PC-3 (cell line): ENCODE data around the gene PPIA. TPM values are rescaled to one million over a fixed set of nuclear protein-coding genes. Genes with fewer than 3 reads are reported as not detected.

Source experiments
- ATAC-seq: fragments of 200-7000 bp; cut with Tn5 transposase; 2 replicates; pipeline ENCODE4 v1.9.1; 2020; ENCODE audit warnings: mild to moderate bottlenecking, moderate library complexity
- BruUV-seq: library from RNA; stranded (reverse); fragments of 400-500 nt; replicated peaks from 2 replicates; lab custom pipeline; 2021; lab: Mats Ljungman, UMichigan
- CTCF ChIA-PET: fragments of 300-600 bp; sonication (Branson Sonifier 250); formaldehyde crosslinking; loops from one replicate; lab custom pipeline; 2022; ENCODE audit warnings: antibody characterized with exemption; lab: Charles Lee
- POLR2A ChIA-PET: fragments of 300-600 bp; sonication (Branson Sonifier 250); formaldehyde crosslinking; loops from one replicate; lab custom pipeline; 2022; ENCODE audit warnings: antibody characterized with exemption; ENCODE audit not compliant: unreplicated experiment; lab: Charles Lee
- DNase-seq: peaks from one replicate; pipeline ENCODE4 v3.0.0-alpha.2; 2015
- H2AFZ ChIP-seq: fragments of 300-600 bp; sonication (generic); 2 replicates; pipeline ENCODE4 v1.6.0; 2016; ENCODE audit warnings: antibody characterized with exemption, low read length
- H3F3A ChIP-seq: fragments of 300-600 bp; sonication (generic); one replicate; pipeline ENCODE4 v1.6.0; 2017; ENCODE audit warnings: antibody characterized with exemption, low read length, control low read depth, mild to moderate bottlenecking; ENCODE audit not compliant: unreplicated experiment
- H3K27ac ChIP-seq: fragments of 300-600 bp; sonication (generic); 2 replicates; pipeline ENCODE4 v1.5.1; 2016; ENCODE audit warnings: mild to moderate bottlenecking, low read length
- H3K27me3 ChIP-seq: fragments of 300-600 bp; sonication (generic); 2 replicates; pipeline ENCODE4 v1.6.1; 2016; ENCODE audit warnings: low read length, mixed read lengths
- H3K36me3 ChIP-seq: fragments of 300-600 bp; sonication (generic); 2 replicates; pipeline ENCODE4 v1.6.1; 2016; ENCODE audit warnings: low read depth, mixed run types, low read length, mixed read lengths
- H3K4me1 ChIP-seq: fragments of 300-600 bp; sonication (generic); 2 replicates; pipeline ENCODE4 v1.5.1; 2016; ENCODE audit warnings: low read length; ENCODE audit not compliant: insufficient read depth
- H3K4me2 ChIP-seq: fragments of 300-600 bp; sonication (generic); 2 replicates; pipeline ENCODE4 v1.6.0; 2016; ENCODE audit warnings: low read length
- H3K4me3 ChIP-seq: fragments of 300-600 bp; sonication (generic); 2 replicates; pipeline ENCODE4 v1.5.1; 2016; ENCODE audit warnings: mild to moderate bottlenecking, low read length, mixed read lengths
- H3K79me2 ChIP-seq: fragments of 300-600 bp; sonication (generic); 2 replicates; pipeline ENCODE4 v1.6.1; 2017; ENCODE audit warnings: low read length, mixed read lengths
- H3K9ac ChIP-seq: fragments of 300-600 bp; sonication (generic); 2 replicates; pipeline ENCODE4 v1.6.0; 2016; ENCODE audit warnings: mild to moderate bottlenecking, low read length
- H3K9me2 ChIP-seq: fragments of 300-600 bp; sonication (generic); replicated peaks from 2 replicates; pipeline ENCODE4 v1.6.1; 2016; ENCODE audit warnings: mixed run types, low read length, mixed read lengths
- H3K9me3 ChIP-seq: fragments of 300-600 bp; sonication (generic); 2 replicates; pipeline ENCODE4 v1.6.1; 2016; ENCODE audit warnings: low read length, mixed read lengths
- H4K20me1 ChIP-seq: fragments of 300-600 bp; sonication (generic); 2 replicates; pipeline ENCODE4 v1.6.1; 2016; ENCODE audit warnings: low read length, mixed read lengths
- EZH2 ChIP-seq: fragments of 300-600 bp; sonication (generic); IDR thresholded peaks from one replicate; pipeline ENCODE4 v1.6.1; 2017; ENCODE audit warnings: antibody characterized with exemption, mild to moderate bottlenecking, low read length; ENCODE audit not compliant: unreplicated experiment
- EZH2phosphoT487 ChIP-seq: fragments of 300-600 bp; sonication (generic); IDR thresholded peaks from 2 replicates; pipeline ENCODE4 v1.6.1; 2018; ENCODE audit warnings: mild to moderate bottlenecking, antibody characterized with exemption, low read length, borderline replicate concordance
- intact Hi-C: fragments of 100-400 bp; cut with micrococcal nuclease; formaldehyde crosslinking; loops from 2 replicates; pipeline ENCODE4 v1.9.0; 2023
- total RNA-seq: library from RNA; depleted of rRNA; stranded (reverse); fragments of >200 nt; gene quantifications from 2 replicates; pipeline ENCODE4 v1.2.3, GENCODE V29; 2014; rRNA removed
- TF ChIP-seq, protein P1 (sequence below): fragments of 300-600 bp; sonication (generic); conservative IDR thresholded peaks from 2 replicates; pipeline ENCODE4 v1.5.1; 2017; ENCODE audit warnings: antibody characterized with exemption, low read depth, mild to moderate bottlenecking, low read length

The PPIA gene
- total RNA-seq, 1 experiment from 2014 or later: 4,136 TPM

GRCh38 chr7:44849885-44850544 lies 53.5 kb downstream of the PPIA start:
- no peak for DNase-seq
- Histone ChIP-seq H3K9me2 (no peaks in the 10 kb centered on the region), H3K27ac (no peak overlapping the region), H4K20me1 (peaks cover 23% of the 10 kb centered on the region), H3K36me3 (no peaks in the 10 kb centered on the region), H2AFZ (no peak overlapping the region), H3K9ac (no peak overlapping the region), H3F3A (no peaks in the 10 kb centered on the region), H3K9me3 (no peaks in the 10 kb centered on the region), H3K4me2 (no peak overlapping the region), H3K4me3 (no peak overlapping the region), H3K4me1 (peaks cover 10% of the 10 kb centered on the region), H3K27me3 (no peaks in the 10 kb centered on the region), H3K79me2 (peaks cover 26% of the 10 kb centered on the region)
- TF ChIP-seq EZH2phosphoT487: no peak
- no peak for TF ChIP-seq EZH2
- TF ChIP-seq, protein P1, sequence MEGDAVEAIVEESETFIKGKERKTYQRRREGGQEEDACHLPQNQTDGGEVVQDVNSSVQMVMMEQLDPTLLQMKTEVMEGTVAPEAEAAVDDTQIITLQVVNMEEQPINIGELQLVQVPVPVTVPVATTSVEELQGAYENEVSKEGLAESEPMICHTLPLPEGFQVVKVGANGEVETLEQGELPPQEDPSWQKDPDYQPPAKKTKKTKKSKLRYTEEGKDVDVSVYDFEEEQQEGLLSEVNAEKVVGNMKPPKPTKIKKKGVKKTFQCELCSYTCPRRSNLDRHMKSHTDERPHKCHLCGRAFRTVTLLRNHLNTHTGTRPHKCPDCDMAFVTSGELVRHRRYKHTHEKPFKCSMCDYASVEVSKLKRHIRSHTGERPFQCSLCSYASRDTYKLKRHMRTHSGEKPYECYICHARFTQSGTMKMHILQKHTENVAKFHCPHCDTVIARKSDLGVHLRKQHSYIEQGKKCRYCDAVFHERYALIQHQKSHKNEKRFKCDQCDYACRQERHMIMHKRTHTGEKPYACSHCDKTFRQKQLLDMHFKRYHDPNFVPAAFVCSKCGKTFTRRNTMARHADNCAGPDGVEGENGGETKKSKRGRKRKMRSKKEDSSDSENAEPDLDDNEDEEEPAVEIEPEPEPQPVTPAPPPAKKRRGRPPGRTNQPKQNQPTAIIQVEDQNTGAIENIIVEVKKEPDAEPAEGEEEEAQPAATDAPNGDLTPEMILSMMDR: no peak
- ChIA-PET POLR2A (no interaction called here), CTCF (interaction anchor here (0.6 kb wide), 2 partner anchors 86 to 281 kb away, joined by 3 to 6 read pairs; no protein-coding TSS in a partner anchor)
- BruUV-seq: no TSS peak
- intact Hi-C loops: loop anchor here (10.0 kb wide), 1 partner anchor 115 kb away; no protein-coding TSS in a partner anchor
- no peak for ATAC-seq

DNA sequence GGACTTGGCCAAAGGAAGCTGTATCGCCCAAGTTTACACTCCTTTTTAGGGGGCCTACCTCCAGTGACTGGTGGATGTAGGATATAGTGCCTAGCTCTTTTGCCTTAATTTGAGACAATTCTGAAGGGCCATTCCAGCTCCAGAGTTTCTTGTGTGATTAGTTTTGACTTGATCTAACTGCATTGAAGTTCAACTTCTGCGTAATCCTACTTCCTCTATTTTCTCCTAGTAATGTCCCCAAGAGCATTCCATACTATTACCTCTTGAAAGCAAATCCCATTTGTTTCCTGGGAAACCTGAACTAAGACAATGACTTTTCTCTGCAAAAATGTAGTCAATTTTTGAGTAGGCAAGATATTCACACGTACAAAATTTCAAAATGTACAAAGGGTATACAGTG lies 56.1 kb downstream of the PPIA start:
- intact Hi-C loops: no loop called here
- H3K4me2 ChIP-seq: no peak overlapping the region

More for the DNA sequence above, 56.1 kb downstream of the PPIA start:
- H3K36me3 ChIP-seq: no peaks in the 10 kb centered on the region
- no peak overlapping the region for H3K27ac ChIP-seq
- DNase-seq (no peak), ATAC-seq (no peak)
- H3F3A ChIP-seq: no peaks in the 10 kb centered on the region
- peaks cover under 1% of the 10 kb centered on the region; the same call in 1 of the 2 replicates for H3K79me2 ChIP-seq
- H3K4me1 ChIP-seq: peaks cover 3% of the 10 kb centered on the region
- no peaks in the 10 kb centered on the region for H3K27me3 ChIP-seq
- H3K9ac ChIP-seq: no peak overlapping the region
- no peaks in the 10 kb centered on the region for H3K9me3 ChIP-seq
- POLR2A ChIA-PET: no interaction called here
- no peak for TF ChIP-seq EZH2phosphoT487
- TF ChIP-seq, protein P1: no peak
- no peak for TF ChIP-seq EZH2
- BruUV-seq: no TSS peak
- H3K4me3 ChIP-seq: no peak overlapping the region
- CTCF ChIA-PET: no interaction called here
- no peaks in the 10 kb centered on the region for H3K9me2 ChIP-seq
- no peak overlapping the region for H2AFZ ChIP-seq
- H4K20me1 ChIP-seq: no peaks in the 10 kb centered on the region

Other genes with a start within 250 kb of the PPIA start
- gene DDX56, start 222.8 kb upstream of the PPIA start, total RNA-seq: 93.8 and 119 TPM in 2 replicates
- gene TMED4, start 214.4 kb upstream of the PPIA start, total RNA-seq: 70.6 and 80.0 TPM in 2 replicates
- 66.2 and 67.2 TPM in 2 replicates for gene OGDH, start 190.1 kb upstream of the PPIA start, total RNA-seq
- 18.3 and 26.6 TPM in 2 replicates for gene ZMIZ2, start 47.8 kb upstream of the PPIA start, total RNA-seq
- 376 and 400 TPM in 2 replicates for gene H2AZ2, start 51.4 kb downstream of the PPIA start, total RNA-seq
- 8.9 and 14.6 TPM in 2 replicates for gene PURB, start 88.8 kb downstream of the PPIA start, total RNA-seq
- 0.11 and 0.17 TPM in 2 replicates for gene MYO1G, start 182.3 kb downstream of the PPIA start, total RNA-seq
- gene CCM2, start 203.5 kb downstream of the PPIA start, total RNA-seq: 56.6 and 61.5 TPM in 2 replicates